H1 (cell line): Measurements from ENCODE around the gene KRTAP21-2. TPM values are rescaled to one million over a fixed set of nuclear protein-coding genes. Genes with fewer than 3 reads are reported as not detected.

Experiments used
- CTCF ChIA-PET: fragments of 300-600 bp; sonication (Branson Sonifier 250); formaldehyde crosslinking; loops from one replicate; lab custom pipeline; 2021; ENCODE audit not compliant: partially characterized antibody; lab: Charles Lee
- POLR2A ChIA-PET: fragments of 300-600 bp; sonication (Branson Sonifier 250); formaldehyde crosslinking; loops from one replicate; lab custom pipeline; 2021; ENCODE audit warnings: inconsistent platforms; ENCODE audit not compliant: partially characterized antibody; lab: Charles Lee
- DNase-seq, 2 experiments: peaks; one replicate each; pipeline versions ENCODE4 v3.0.0 to v3.0.0-alpha.2; 2010 to 2022; ENCODE audit warnings: low spot score in 2 of 2, low read depth in 1 of 2, mixed read lengths in 1 of 2
- FAIRE-seq: peaks from 2 replicates; lab custom pipeline; 2011; peaks lifted over from hg19 to GRCh38; lab: Jason Lieb, UNC
- H2AFZ ChIP-seq: 2 replicates; pipeline ENCODE4 v1.8.1; 2012; ENCODE audit warnings: low read length, inconsistent platforms
- H2AK5ac ChIP-seq: 2 replicates; pipeline ENCODE4 v1.6.1; 2013; ENCODE audit warnings: low read depth, low read length
- H2BK120ac ChIP-seq: replicated peaks from 2 replicates; pipeline ENCODE3; 2013; ENCODE audit warnings: low read depth, low read length, inconsistent platforms
- H2BK12ac ChIP-seq: 2 replicates; pipeline ENCODE4 v1.6.1; 2013; ENCODE audit warnings: low read depth, low read length
- H2BK15ac ChIP-seq: 2 replicates; pipeline ENCODE4 v1.6.1; 2013; ENCODE audit warnings: low read length
- H2BK20ac ChIP-seq: 2 replicates; pipeline ENCODE4 v1.6.1; 2013; ENCODE audit warnings: low read length
- H2BK5ac ChIP-seq: 2 replicates; pipeline ENCODE4 v1.6.1; 2013; ENCODE audit warnings: low read depth, low read length
- H3K14ac ChIP-seq: 2 replicates; pipeline ENCODE4 v1.6.1; 2013; ENCODE audit warnings: inconsistent platforms; ENCODE audit not compliant: insufficient read length
- H3K18ac ChIP-seq: 2 replicates; pipeline ENCODE4 v1.6.1; 2013; ENCODE audit warnings: low read length; ENCODE audit errors: extremely low read depth
- H3K23ac ChIP-seq: 2 replicates; pipeline ENCODE4 v1.6.1; 2013; ENCODE audit warnings: inconsistent platforms; ENCODE audit not compliant: insufficient read length
- H3K23me2 ChIP-seq: 2 replicates; pipeline ENCODE4 v1.6.1; 2013; ENCODE audit warnings: low read depth, low read length
- H3K27ac ChIP-seq: 2 replicates; pipeline ENCODE4 v1.6.1; 2011; ENCODE audit warnings: low read depth, low read length, inconsistent platforms
- H3K27me3 ChIP-seq, 4 experiments: replicated peaks in 1 of 4; 1 replicate in 1 of 4; 2 replicates in 3 of 4; pipeline versions ENCODE4 v1.6.1 to v1.8.1; 2011 to 2013; ENCODE audit warnings: low read length in 3 of 4, mild to moderate bottlenecking in 3 of 4, inconsistent platforms in 2 of 4, mixed read lengths in 2 of 4, moderate library complexity in 1 of 4; ENCODE audit not compliant: control insufficient read depth in 3 of 4, insufficient read depth in 3 of 4; ENCODE audit errors: extremely low read depth in 1 of 4
- H3K36me3 ChIP-seq, 4 experiments: 2 replicates each; pipeline versions ENCODE4 v1.6.1 to v1.8.1; 2011 to 2013; ENCODE audit warnings: mild to moderate bottlenecking in 4 of 4, low read length in 3 of 4, moderate library complexity in 2 of 4, control low read depth in 1 of 4, inconsistent platforms in 1 of 4; ENCODE audit not compliant: insufficient read depth in 4 of 4, control insufficient read depth in 2 of 4
- H3K4ac ChIP-seq: replicated peaks from 2 replicates; pipeline ENCODE3; 2013; ENCODE audit warnings: low read length, low read depth, mixed read lengths, inconsistent platforms; ENCODE audit not compliant: insufficient read length
- H3K4me1 ChIP-seq, 4 experiments: replicated peaks in 1 of 4; 1 replicate in 1 of 4; 2 replicates in 3 of 4; pipeline versions ENCODE4 v1.6.1 to v1.8.1; 2011 to 2013; ENCODE audit warnings: low read length in 3 of 4, inconsistent platforms in 2 of 4, mixed read lengths in 1 of 4; ENCODE audit not compliant: insufficient read depth in 4 of 4, control insufficient read depth in 3 of 4
- H3K4me2 ChIP-seq, 2 experiments: 2 replicates each; pipeline versions ENCODE4 v1.6.1 to v1.8.1; 2011 to 2013; ENCODE audit warnings: low read depth in 2 of 2, low read length in 2 of 2, control low read depth in 1 of 2, inconsistent platforms in 1 of 2, mild to moderate bottlenecking in 1 of 2; ENCODE audit not compliant: insufficient read depth in 1 of 2
- H3K4me3 ChIP-seq, 4 experiments: fragments of 200-600, 300-600 bp in 1 of 4; sonication (generic), shearing (Covaris generic), sonication (Bioruptor Twin) in 1 of 4; 2 replicates each; pipeline versions ENCODE4 v1.5.1 to v1.8.1; 2011 to 2016; ENCODE audit warnings: low read length in 4 of 4, low read depth in 3 of 4, control low read depth in 2 of 4, inconsistent platforms in 2 of 4, mild to moderate bottlenecking in 2 of 4, mixed read lengths in 1 of 4, moderate library complexity in 1 of 4; ENCODE audit not compliant: insufficient read depth in 2 of 4; ENCODE audit errors: extremely low read depth in 1 of 4
- H3K56ac ChIP-seq: replicated peaks from 2 replicates; pipeline ENCODE3; 2013; ENCODE audit warnings: low read depth, mild to moderate bottlenecking, mixed read lengths, low read length, inconsistent platforms; ENCODE audit not compliant: insufficient read length
- H3K79me1 ChIP-seq: 2 replicates; pipeline ENCODE4 v1.6.1; 2013; ENCODE audit warnings: low read depth, low read length, control low read depth
- H3K79me2 ChIP-seq, 2 experiments: 2 replicates each; pipeline versions ENCODE4 v1.6.1 to v1.8.1; 2012 to 2013; ENCODE audit warnings: low read length in 2 of 2, mild to moderate bottlenecking in 2 of 2, inconsistent platforms in 1 of 2; ENCODE audit not compliant: insufficient read depth in 2 of 2, control insufficient read depth in 1 of 2
- H3K9ac ChIP-seq, 4 experiments: replicated peaks in 1 of 4; 1 replicate in 1 of 4; 2 replicates in 3 of 4; pipeline versions ENCODE4 v1.6.1 to v1.8.1; 2011 to 2013; ENCODE audit warnings: low read depth in 3 of 4, low read length in 3 of 4, control low read depth in 2 of 4, mild to moderate bottlenecking in 2 of 4, moderate library complexity in 2 of 4, inconsistent platforms in 1 of 4; ENCODE audit errors: extremely low read depth in 1 of 4
- H3K9me3 ChIP-seq, 2 experiments: 2 replicates each; pipeline versions ENCODE4 v1.6.1 to v1.8.1; 2012 to 2013; ENCODE audit warnings: mild to moderate bottlenecking in 2 of 2, moderate library complexity in 2 of 2, control low read depth in 1 of 2, inconsistent platforms in 1 of 2, low read depth in 1 of 2, low read length in 1 of 2, mixed read lengths in 1 of 2; ENCODE audit not compliant: insufficient read depth in 2 of 2
- H4K20me1 ChIP-seq, 2 experiments: replicated peaks in 1 of 2; 2 replicates each; pipeline versions ENCODE3 to v1.8.1; 2011 to 2013; ENCODE audit warnings: inconsistent platforms in 2 of 2, low read length in 2 of 2, mild to moderate bottlenecking in 1 of 2; ENCODE audit not compliant: insufficient read depth in 2 of 2, control insufficient read depth in 1 of 2
- H4K5ac ChIP-seq: 2 replicates; pipeline ENCODE4 v1.6.1; 2013; ENCODE audit warnings: low read length, low read depth, mixed read lengths, inconsistent platforms; ENCODE audit not compliant: insufficient read length
- H4K8ac ChIP-seq: 2 replicates; pipeline ENCODE4 v1.8.0; 2013; ENCODE audit warnings: mild to moderate bottlenecking, moderate library complexity, low read length, inconsistent platforms; ENCODE audit not compliant: insufficient read depth; ENCODE audit errors: extremely low read depth
- H4K91ac ChIP-seq: replicated peaks from 2 replicates; pipeline ENCODE3; 2013; ENCODE audit warnings: low read length, mixed read lengths, inconsistent platforms; ENCODE audit not compliant: insufficient read length
- BACH1 ChIP-seq: IDR thresholded peaks from 2 replicates; pipeline ENCODE4 v1.6.1; 2012; ENCODE audit warnings: low read length, improper control_type of control experiment
- BRCA1 ChIP-seq: IDR thresholded peaks from 2 replicates; pipeline ENCODE4 v1.6.1; 2012; ENCODE audit warnings: low read depth, low read length, improper control_type of control experiment
- CBX5 ChIP-seq: fragments of 300-800, 300-1000 bp; sonication (generic); IDR thresholded peaks from 2 replicates; pipeline ENCODE4 v1.7.1; 2016; ENCODE audit warnings: antibody characterized with exemption, low read length, low read depth
- CBX8 ChIP-seq: fragments of 300-800, 300-1000 bp; sonication (generic); IDR thresholded peaks from 2 replicates; pipeline ENCODE4 v1.7.1; 2016; ENCODE audit warnings: low read depth, low read length, borderline replicate concordance
- CEBPB ChIP-seq: IDR thresholded peaks from 2 replicates; pipeline ENCODE4 v1.6.1; 2012; ENCODE audit warnings: low read depth, low read length
- EP300 ChIP-seq, 2 experiments: IDR thresholded peaks; 1 replicate in 1 of 2; 2 replicates in 1 of 2; pipeline ENCODE4 v1.6.1; 2011 to 2012; ENCODE audit warnings: low read depth in 2 of 2, low read length in 2 of 2, mild to moderate bottlenecking in 2 of 2, borderline replicate concordance in 1 of 2, inconsistent platforms in 1 of 2, moderate library complexity in 1 of 2
- EZH2 ChIP-seq: fragments of 200-600 bp; sonication (generic); IDR thresholded peaks from 2 replicates; pipeline ENCODE4 v1.7.1; 2012; ENCODE audit warnings: low read depth, mild to moderate bottlenecking, moderate library complexity, low read length, inconsistent platforms; ENCODE audit not compliant: severe bottlenecking
- KDM1A ChIP-seq: fragments of 200-600, 300-600 bp; sonication (generic); IDR thresholded peaks from 2 replicates; pipeline ENCODE4 v1.7.1; 2016; ENCODE audit warnings: mild to moderate bottlenecking, low read length, borderline replicate concordance
- NRF1 ChIP-seq: IDR thresholded peaks from 2 replicates; pipeline ENCODE4 v1.6.1; 2011; ENCODE audit warnings: mild to moderate bottlenecking, low read depth, low read length, improper control_type of control experiment
- POLR2A ChIP-seq, 2 experiments: IDR thresholded peaks; 1 replicate in 1 of 2; 2 replicates in 1 of 2; pipeline ENCODE4 v1.6.1; 2011; ENCODE audit warnings: low read depth in 2 of 2, low read length in 2 of 2, mild to moderate bottlenecking in 2 of 2; ENCODE audit errors: control extremely low read depth in 1 of 2
- RFX5 ChIP-seq: IDR thresholded peaks from 2 replicates; pipeline ENCODE4 v1.6.1; 2011; ENCODE audit warnings: low read depth, low read length, improper control_type of control experiment, borderline replicate concordance
- SIN3A ChIP-seq, 2 experiments: IDR thresholded peaks in 1 of 2; conservative IDR thresholded peaks in 1 of 2; 2 replicates each; pipeline ENCODE4 v1.6.1; 2011 to 2012; ENCODE audit warnings: low read length in 2 of 2, improper control_type of control experiment in 1 of 2, low read depth in 1 of 2, mild to moderate bottlenecking in 1 of 2
- SP1 ChIP-seq: IDR thresholded peaks from 2 replicates; pipeline ENCODE4 v1.6.1; 2011; ENCODE audit warnings: low read depth, low read length
- SP4 ChIP-seq: IDR thresholded peaks from 2 replicates; pipeline ENCODE4 v1.6.1; 2012; ENCODE audit warnings: low read length, inconsistent platforms
- SRF ChIP-seq: IDR thresholded peaks from 2 replicates; pipeline ENCODE4 v1.6.1; 2011; ENCODE audit warnings: mild to moderate bottlenecking, low read depth, low read length, moderate library complexity
- polyA plus RNA-seq, 7 experiments: library from polyadenylated mRNA; depleted of rRNA in 3 of 7; stranded (reverse) in 5 of 7; unstranded in 2 of 7; fragments of >200 nt in 5 of 7; fragments of 200-250 nt in 2 of 7; gene quantifications; 1 replicate in 5 of 7; 2 replicates in 1 of 7; 4 replicates in 1 of 7; pipeline versions ENCODE4 v1.2.1 to v1.2.3, GENCODE V29; 2011 to 2013; ENCODE audit warnings: missing spikeins in 2 of 7, mixed read lengths in 2 of 7
- total RNA-seq: library from RNA; stranded (reverse); fragmentation: NEBNext Ultra II Directional; extraction: Animal tissue kit (Norgen Biotek cat#: 25700); gene quantifications from 2 replicates; pipeline ENCODE4 v1.2.1, GENCODE V29; 2021

Gene KRTAP21-2
- total and polyA plus RNA-seq, 2 of the 8 experiments (the other 6 are each of a cell fraction or from before 2014, with no cell fraction given), result not detected

GRCh38 chr21:30707409-30707808, 39.6 kb downstream of the KRTAP21-2 start:
- Histone ChIP-seq H2BK12ac (no peak overlapping the region), H3K4ac (no peak overlapping the region)
- no peak for FAIRE-seq

More at GRCh38 chr21:30707409-30707808, 39.6 kb downstream of the KRTAP21-2 start:
- Histone ChIP-seq H3K27ac (no peak overlapping the region), H3K79me2 (no peaks in the 10 kb centered on the region), H4K91ac (no peak overlapping the region), H3K36me3 (no peaks in the 10 kb centered on the region)
- TF ChIP-seq CEBPB (no peak), CBX8 (no peak), BACH1 (no peak), SP4 (no peak), RFX5 (no peak), POLR2A (IDR thresholded peaks at IDR 0.05; ENCODE audit: control extremely low read depth in 1 of 2, low read depth in 2 of 2, low read length in 2 of 2) (no peak), SRF (no peak), KDM1A (no peak), NRF1 (no peak), SIN3A (conservative IDR thresholded peaks at IDR 0.05 in 1 of 2, IDR thresholded peaks at IDR 0.05 in 1 of 2; ENCODE audit: low read depth in 1 of 2, low read length in 2 of 2) (no peak), SP1 (no peak), CBX5 (no peak), BRCA1 (no peak), EZH2 (no peak), EP300 (IDR thresholded peaks at IDR 0.05; ENCODE audit: borderline replicate concordance in 1 of 2, low read depth in 2 of 2, low read length in 2 of 2) (no peak)
- TF ChIP-seq, all 59 proteins: peak for 0
- H3K23me2 ChIP-seq, result no peaks in the 10 kb centered on the region
- no peak overlapping the region for H2AFZ ChIP-seq
- H3K79me1 ChIP-seq, result no peaks in the 10 kb centered on the region
- no peak overlapping the region for H2BK20ac ChIP-seq
- no peak overlapping the region for H3K4me3 ChIP-seq
- H3K9me3 ChIP-seq, result no peaks in the 10 kb centered on the region; a peak in 1 of 4 replicates
- no peak overlapping the region for H2BK15ac ChIP-seq
- no peak overlapping the region for H4K5ac ChIP-seq
- no peaks in the 10 kb centered on the region for H3K27me3 ChIP-seq
- H3K18ac ChIP-seq, result no peak overlapping the region
- no peaks in the 10 kb centered on the region for H4K20me1 ChIP-seq
- no peak overlapping the region for H3K23ac ChIP-seq
- H2BK120ac ChIP-seq, result no peak overlapping the region
- no peaks in the 10 kb centered on the region for H3K4me1 ChIP-seq
- H3K4me2 ChIP-seq, result no peak overlapping the region
- H3K14ac ChIP-seq, result no peak overlapping the region
- no peak overlapping the region for H2AK5ac ChIP-seq
- no peak overlapping the region; a peak in 1 of 7 replicates for H3K9ac ChIP-seq
- H4K8ac ChIP-seq, result no peak overlapping the region
- DNase-seq, result no peak
- ChIA-PET POLR2A (no interaction called here), CTCF (no interaction called here)
- H3K56ac ChIP-seq, result no peak overlapping the region
- H2BK5ac ChIP-seq, result no peak overlapping the region
